ENCODE data around the gene GAPVD1.

GAPVD1 gene

GRCh38 chr9:125321496-125321895 lies 59.9 kb downstream of the GAPVD1 start:
- no peak for DNase-seq

GRCh38 chr9:125323615-125324014 lies 62.0 kb downstream of the GAPVD1 start:
- no peak for DNase-seq

- no peak for DNase-seq
Measured at GRCh38 chr9:125325826-125326225, 64.2 kb downstream of the GAPVD1 start.

GRCh38 chr9:125329978-125330377 lies 68.4 kb downstream of the GAPVD1 start:
- DNase-seq, result no peak

GRCh38 chr9:125330587-125330986 lies 69.0 kb downstream of the GAPVD1 start:
- DNase-seq, result no peak

GRCh38 chr9:125332527-125332926 lies 70.9 kb downstream of the GAPVD1 start:
- peak; percentile 35 to 56 for DNase-seq

GRCh38 chr9:125337236-125337635 lies 75.6 kb downstream of the GAPVD1 start:
- no peak for DNase-seq

GRCh38 chr9:125338929-125339328 lies 77.3 kb downstream of the GAPVD1 start:
- DNase-seq, result no peak

GRCh38 chr9:125341566-125341965 lies 79.9 kb downstream of the GAPVD1 start:
- no peak for DNase-seq

GRCh38 chr9:125343518-125344275 lies 82.1 kb downstream of the GAPVD1 start:
- DNase-seq, result no peak

GRCh38 chr9:125346080-125346732 lies 84.6 kb downstream of the GAPVD1 start:
- DNase-seq, result no peak

- DNase-seq, result no peak
Measured at GRCh38 chr9:125355601-125356000, 94.0 kb downstream of the GAPVD1 start.

GRCh38 chr9:125356032-125356431 lies 94.4 kb downstream of the GAPVD1 start:
- no peak for DNase-seq

- no peak for DNase-seq
Measured at GRCh38 chr9:125359011-125359410, 97.4 kb downstream of the GAPVD1 start.

GRCh38 chr9:125360601-125361000 lies 99.0 kb downstream of the GAPVD1 start:
- DNase-seq, result no peak

GRCh38 chr9:125361837-125362531 lies 100.4 kb downstream of the GAPVD1 start:
- no peak for DNase-seq

- no peak for DNase-seq
Measured at GRCh38 chr9:125366676-125367075, 105.0 kb downstream of the GAPVD1 start.

- no peak for DNase-seq
Measured at GRCh38 chr9:125370786-125371185, 109.2 kb downstream of the GAPVD1 start.

- DNase-seq, result no peak
Measured at GRCh38 chr9:125372441-125373226, 111.0 kb downstream of the GAPVD1 start.

- peak; percentile 75 to 77 for DNase-seq
Measured at GRCh38 chr9:125374443-125375309, 113.0 kb downstream of the GAPVD1 start.

- DNase-seq, result no peak
Measured at GRCh38 chr9:125375820-125376219, 114.2 kb downstream of the GAPVD1 start.

Measured in activated T-cell treated with anti-CD3 and anti-CD28 coated beads, Interleukin-2, amount 50 U/mL, for 48 hours (primary cell).